ENCODE results near the gene MUC6. TPM values are rescaled to one million over a fixed set of nuclear protein-coding genes. Genes with fewer than 3 reads are reported as not detected.

Gene MUC6
- total RNA-seq, 3 donors from 2014 or later (not counting 1 experiment from before 2014, with no cell fraction given), result not detected

DNA sequence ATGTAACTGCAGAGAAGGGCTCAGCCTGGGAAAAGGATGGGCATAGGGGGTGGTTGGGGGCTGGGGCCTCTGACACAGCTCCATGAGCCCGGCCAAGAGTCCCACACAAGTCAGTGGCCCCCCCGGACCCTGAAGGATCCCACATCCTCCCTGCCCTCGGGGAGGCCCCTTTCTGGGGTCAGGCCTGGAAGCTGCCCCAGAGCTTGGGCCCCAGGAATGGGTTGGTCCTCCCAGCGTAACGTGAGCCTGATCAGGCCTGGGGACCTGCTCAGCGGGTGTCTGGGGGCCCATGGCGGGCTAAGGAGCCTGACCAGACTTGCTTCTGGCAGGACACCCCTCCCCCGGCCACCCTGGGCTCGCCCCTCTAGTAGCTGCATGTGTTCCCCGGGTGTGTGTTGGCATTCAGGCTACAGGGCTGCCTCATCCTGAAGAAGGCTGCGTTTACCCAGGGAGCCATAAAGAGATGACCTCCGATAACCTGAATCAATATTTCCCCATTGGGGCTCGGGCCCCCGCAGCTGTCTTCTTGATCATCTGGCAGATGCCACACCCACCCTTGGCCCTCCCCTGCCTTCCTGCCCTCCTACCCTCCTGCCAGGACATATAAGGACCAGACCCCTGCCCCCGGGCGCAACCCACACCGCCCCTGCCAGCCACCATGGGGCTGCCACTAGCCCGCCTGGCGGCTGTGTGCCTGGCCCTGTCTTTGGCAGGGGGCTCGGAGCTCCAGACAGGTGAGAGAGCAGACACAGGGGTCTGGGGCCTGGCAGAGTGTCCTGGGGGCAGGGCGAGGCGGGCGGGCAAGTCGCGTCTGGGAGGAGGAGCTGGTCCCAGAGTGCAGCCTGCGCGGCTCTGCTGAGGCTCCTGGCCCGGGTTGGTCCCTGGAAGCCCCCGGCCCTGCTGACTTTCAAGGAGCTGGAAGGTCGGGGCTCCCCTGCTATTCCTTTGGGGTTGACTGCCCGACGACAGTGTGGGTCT is 38.0 kb upstream of the MUC6 start, which contains the start of gene MUC2:
MUC2 (plus strand) TSS at position 631 of the 978 bp plus-strand sequence.
- DNase-seq (peak in 1 of 2 donors; percentile 7), ATAC-seq (no peak)
- intact Hi-C loops (cut with micrococcal nuclease), result no loop called here
- Mint-ChIP-seq H3K36me3 (no peaks in the 10 kb centered on the region), H3K4me3 (no peak within 1 kb of the TSS), H3K27ac (no peak within 1 kb of the TSS), H3K4me1 (no peaks in the 10 kb centered on the region), H3K27me3 (ENCODE audit: low read depth in 2 of 2) (peaks cover 0 to 5% of the 10 kb centered on the region in 2 donors), H3K9me3 (no peaks in the 10 kb centered on the region)
- TF ChIP-seq, protein P1, sequence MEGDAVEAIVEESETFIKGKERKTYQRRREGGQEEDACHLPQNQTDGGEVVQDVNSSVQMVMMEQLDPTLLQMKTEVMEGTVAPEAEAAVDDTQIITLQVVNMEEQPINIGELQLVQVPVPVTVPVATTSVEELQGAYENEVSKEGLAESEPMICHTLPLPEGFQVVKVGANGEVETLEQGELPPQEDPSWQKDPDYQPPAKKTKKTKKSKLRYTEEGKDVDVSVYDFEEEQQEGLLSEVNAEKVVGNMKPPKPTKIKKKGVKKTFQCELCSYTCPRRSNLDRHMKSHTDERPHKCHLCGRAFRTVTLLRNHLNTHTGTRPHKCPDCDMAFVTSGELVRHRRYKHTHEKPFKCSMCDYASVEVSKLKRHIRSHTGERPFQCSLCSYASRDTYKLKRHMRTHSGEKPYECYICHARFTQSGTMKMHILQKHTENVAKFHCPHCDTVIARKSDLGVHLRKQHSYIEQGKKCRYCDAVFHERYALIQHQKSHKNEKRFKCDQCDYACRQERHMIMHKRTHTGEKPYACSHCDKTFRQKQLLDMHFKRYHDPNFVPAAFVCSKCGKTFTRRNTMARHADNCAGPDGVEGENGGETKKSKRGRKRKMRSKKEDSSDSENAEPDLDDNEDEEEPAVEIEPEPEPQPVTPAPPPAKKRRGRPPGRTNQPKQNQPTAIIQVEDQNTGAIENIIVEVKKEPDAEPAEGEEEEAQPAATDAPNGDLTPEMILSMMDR (IDR thresholded peaks at IDR 0.05), result no peak
- Histone ChIP-seq H3K9me3 (ENCODE audit: control insufficient read depth, insufficient read depth, low read length) (no peaks in the 10 kb centered on the region), H3K27ac (ENCODE audit: low read length) (no peak within 1 kb of the TSS), H3K4me1 (ENCODE audit: control insufficient read depth, insufficient read depth, low read length) (no peaks in the 10 kb centered on the region), H3K36me3 (ENCODE audit: control insufficient read depth, insufficient read depth, low read length) (no peaks in the 10 kb centered on the region), H3K27me3 (ENCODE audit: control insufficient read depth, insufficient read depth, low read length) (no peaks in the 10 kb centered on the region), H3K4me3 (ENCODE audit: low read length) (no peak within 1 kb of the TSS)
- 81% methylated on average over 32 of the region's 32 CpGs for WGBS (ENCODE audit: insufficient coverage)

DNA sequence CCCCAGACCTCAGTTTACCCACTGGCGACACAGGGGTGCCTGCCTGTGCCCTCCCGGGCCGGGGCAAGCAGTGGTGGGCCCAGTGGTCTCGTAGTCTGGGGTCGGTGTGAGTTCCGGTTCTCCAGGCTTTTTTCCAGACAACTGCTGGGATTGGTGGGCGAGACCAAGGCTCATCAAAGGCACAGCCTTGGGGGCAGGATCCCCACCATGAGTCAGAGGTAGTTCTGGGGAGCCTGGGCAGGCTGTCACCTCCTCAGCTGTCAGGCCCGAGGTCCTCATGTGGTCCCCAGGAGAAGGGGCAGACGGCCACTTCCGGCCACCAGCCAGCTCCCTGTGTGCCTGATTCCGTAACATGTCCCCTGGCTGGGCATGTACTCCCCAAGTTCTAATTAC is 37.3 kb upstream of the MUC6 start:
- Histone ChIP-seq H3K27me3 (ENCODE audit: control insufficient read depth, insufficient read depth, low read length) (no peaks in the 10 kb centered on the region), H3K9me3 (ENCODE audit: control insufficient read depth, insufficient read depth, low read length) (no peaks in the 10 kb centered on the region), H3K36me3 (ENCODE audit: control insufficient read depth, insufficient read depth, low read length) (no peaks in the 10 kb centered on the region), H3K4me3 (ENCODE audit: low read length) (no peak overlapping the region), H3K4me1 (ENCODE audit: control insufficient read depth, insufficient read depth, low read length) (no peaks in the 10 kb centered on the region), H3K27ac (ENCODE audit: low read length) (no peak overlapping the region)
- H3K27me3 Mint-ChIP-seq (ENCODE audit: low read depth in 2 of 2), result peaks cover 0 to 5% of the 10 kb centered on the region in 2 donors
- H3K27ac Mint-ChIP-seq, result no peak overlapping the region
- intact Hi-C loops (cut with micrococcal nuclease), result no loop called here
- 88% methylated on average over 11 of the region's 11 CpGs for WGBS (ENCODE audit: insufficient coverage)
- TF ChIP-seq, protein P1 (IDR thresholded peaks at IDR 0.05), result no peak
- peak in 1 of 2 donors; percentile 11 for DNase-seq
- no peaks in the 10 kb centered on the region for H3K36me3 Mint-ChIP-seq
- no peaks in the 10 kb centered on the region for H3K4me1 Mint-ChIP-seq
- no peaks in the 10 kb centered on the region for H3K9me3 Mint-ChIP-seq
- ATAC-seq, result no peak
- no peak overlapping the region for H3K4me3 Mint-ChIP-seq

DNA sequence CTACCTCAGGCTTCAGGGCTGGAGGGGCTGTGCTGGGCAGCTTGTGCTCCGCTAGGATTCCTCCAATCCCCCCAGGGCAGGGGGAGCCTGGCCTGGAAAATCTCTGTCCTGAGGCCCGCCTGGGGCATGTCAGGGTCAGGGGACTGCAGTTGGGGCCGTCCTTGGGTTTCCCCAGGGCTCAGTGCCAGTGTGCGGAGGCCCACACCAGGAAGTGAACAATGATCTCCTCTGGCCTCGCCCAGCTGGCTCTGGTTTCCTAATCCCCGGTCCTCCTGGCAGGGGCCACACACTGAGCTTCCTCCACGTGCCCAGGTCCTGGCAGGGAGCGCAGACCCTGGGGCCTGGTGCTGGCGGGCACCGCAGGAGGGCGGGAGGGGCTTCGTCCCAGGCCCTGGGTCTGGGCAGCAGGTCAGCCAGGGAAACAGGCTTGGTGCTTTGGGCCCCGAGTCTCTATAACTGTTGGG is 36.8 kb upstream of the MUC6 start:
- TF ChIP-seq, protein P1 (IDR thresholded peaks at IDR 0.05), result no peak
- intact Hi-C loops (cut with micrococcal nuclease), result no loop called here
- H3K9me3 Mint-ChIP-seq, result no peaks in the 10 kb centered on the region
- DNase-seq (peak in 1 of 2 donors; percentile 12), ATAC-seq (no peak)
- Histone ChIP-seq H3K27ac (ENCODE audit: low read length) (no peak overlapping the region), H3K4me3 (ENCODE audit: low read length) (no peak overlapping the region), H3K27me3 (ENCODE audit: control insufficient read depth, insufficient read depth, low read length) (no peaks in the 10 kb centered on the region), H3K4me1 (ENCODE audit: control insufficient read depth, insufficient read depth, low read length) (no peaks in the 10 kb centered on the region), H3K9me3 (ENCODE audit: control insufficient read depth, insufficient read depth, low read length) (no peaks in the 10 kb centered on the region), H3K36me3 (ENCODE audit: control insufficient read depth, insufficient read depth, low read length) (no peaks in the 10 kb centered on the region)
- H3K27ac Mint-ChIP-seq, result no peak overlapping the region
- H3K27me3 Mint-ChIP-seq (ENCODE audit: low read depth in 2 of 2), result peaks cover 0 to 5% of the 10 kb centered on the region in 2 donors
- no peaks in the 10 kb centered on the region for H3K36me3 Mint-ChIP-seq
- no peaks in the 10 kb centered on the region for H3K4me1 Mint-ChIP-seq
- no peak overlapping the region for H3K4me3 Mint-ChIP-seq
- 46% methylated on average over 13 of the region's 13 CpGs for WGBS (ENCODE audit: insufficient coverage)
